GM12875 (cell line): ENCODE measurements around the gene PCYOX1L.

Source experiments
- H3K4me3 ChIP-seq: one replicate; pipeline ENCODE4 v1.5.1; 2011; ENCODE audit warnings: low read depth, low read length, control low read depth
- TF ChIP-seq, protein P1 (sequence below): IDR thresholded peaks from 2 replicates; pipeline ENCODE4 v1.5.1; 2011; ENCODE audit warnings: low read depth, mild to moderate bottlenecking, control low read depth, inconsistent platforms, low read length, moderate library complexity, borderline replicate concordance; ENCODE audit not compliant: insufficient read depth

Gene PCYOX1L

DNA sequence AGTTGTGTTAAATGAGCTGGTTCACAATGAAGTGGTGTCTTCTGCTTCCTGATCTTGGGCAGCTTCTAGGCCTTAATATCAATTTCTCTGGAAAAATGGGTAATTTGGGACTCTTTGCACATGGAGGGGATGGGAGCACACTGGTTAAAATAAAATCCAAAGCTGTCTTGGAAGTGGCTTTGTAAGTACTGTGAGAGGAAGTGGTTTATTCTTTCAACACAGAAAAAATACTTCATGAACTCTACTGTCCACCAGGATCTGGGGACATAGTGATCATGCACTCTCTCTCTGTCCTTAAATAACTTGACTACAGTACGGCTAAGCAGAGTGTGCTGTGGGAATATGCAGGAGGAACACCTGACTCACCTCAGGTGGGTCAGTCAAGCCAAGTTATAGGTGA lies 2.4 kb downstream of the PCYOX1L start:
- TF ChIP-seq, protein P1, sequence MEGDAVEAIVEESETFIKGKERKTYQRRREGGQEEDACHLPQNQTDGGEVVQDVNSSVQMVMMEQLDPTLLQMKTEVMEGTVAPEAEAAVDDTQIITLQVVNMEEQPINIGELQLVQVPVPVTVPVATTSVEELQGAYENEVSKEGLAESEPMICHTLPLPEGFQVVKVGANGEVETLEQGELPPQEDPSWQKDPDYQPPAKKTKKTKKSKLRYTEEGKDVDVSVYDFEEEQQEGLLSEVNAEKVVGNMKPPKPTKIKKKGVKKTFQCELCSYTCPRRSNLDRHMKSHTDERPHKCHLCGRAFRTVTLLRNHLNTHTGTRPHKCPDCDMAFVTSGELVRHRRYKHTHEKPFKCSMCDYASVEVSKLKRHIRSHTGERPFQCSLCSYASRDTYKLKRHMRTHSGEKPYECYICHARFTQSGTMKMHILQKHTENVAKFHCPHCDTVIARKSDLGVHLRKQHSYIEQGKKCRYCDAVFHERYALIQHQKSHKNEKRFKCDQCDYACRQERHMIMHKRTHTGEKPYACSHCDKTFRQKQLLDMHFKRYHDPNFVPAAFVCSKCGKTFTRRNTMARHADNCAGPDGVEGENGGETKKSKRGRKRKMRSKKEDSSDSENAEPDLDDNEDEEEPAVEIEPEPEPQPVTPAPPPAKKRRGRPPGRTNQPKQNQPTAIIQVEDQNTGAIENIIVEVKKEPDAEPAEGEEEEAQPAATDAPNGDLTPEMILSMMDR: no peak

DNA sequence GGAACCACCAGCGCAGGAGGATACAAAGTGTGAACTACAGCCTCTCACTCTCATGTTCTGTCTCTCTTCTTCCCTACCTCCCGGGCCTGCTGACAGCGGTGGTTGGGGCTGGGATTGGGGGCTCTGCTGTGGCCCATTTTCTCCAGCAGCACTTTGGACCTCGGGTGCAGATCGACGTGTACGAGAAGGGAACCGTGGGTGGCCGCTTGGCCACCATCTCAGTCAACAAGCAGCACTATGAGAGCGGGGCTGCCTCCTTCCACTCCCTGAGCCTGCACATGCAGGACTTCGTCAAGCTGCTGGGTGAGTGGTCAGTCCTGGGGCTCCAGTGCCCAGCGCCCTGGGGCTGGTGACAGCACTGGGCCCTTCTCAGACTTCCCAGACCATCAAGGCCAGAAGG lies 4.7 kb downstream of the PCYOX1L start:
- TF ChIP-seq, protein P1: no peak
- H3K4me3 ChIP-seq: no peak overlapping the region

More for the DNA sequence above, 2.4 kb downstream of the PCYOX1L start:
- no peak overlapping the region for H3K4me3 ChIP-seq

DNA sequence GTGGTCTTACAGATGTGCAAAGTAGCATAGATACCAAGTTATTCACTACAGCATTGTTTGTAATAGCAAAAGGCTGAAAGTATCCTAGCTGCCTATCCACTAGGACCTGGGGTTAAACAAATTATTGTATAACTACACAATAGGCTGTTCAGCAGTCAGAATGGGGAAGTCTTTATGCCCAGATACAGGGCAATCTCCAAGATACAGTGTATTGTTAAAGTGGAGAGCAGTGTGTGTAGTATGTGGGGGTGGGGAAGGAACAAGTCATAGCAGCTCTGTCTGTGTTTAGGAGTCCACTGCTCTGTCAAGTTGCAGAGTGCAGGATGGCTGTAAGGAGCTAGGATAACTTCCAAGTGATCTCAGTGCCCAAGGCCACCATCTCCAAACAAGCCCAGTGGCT lies 5.5 kb downstream of the PCYOX1L start:
- no peak overlapping the region for H3K4me3 ChIP-seq
- TF ChIP-seq, protein P1: no peak

DNA sequence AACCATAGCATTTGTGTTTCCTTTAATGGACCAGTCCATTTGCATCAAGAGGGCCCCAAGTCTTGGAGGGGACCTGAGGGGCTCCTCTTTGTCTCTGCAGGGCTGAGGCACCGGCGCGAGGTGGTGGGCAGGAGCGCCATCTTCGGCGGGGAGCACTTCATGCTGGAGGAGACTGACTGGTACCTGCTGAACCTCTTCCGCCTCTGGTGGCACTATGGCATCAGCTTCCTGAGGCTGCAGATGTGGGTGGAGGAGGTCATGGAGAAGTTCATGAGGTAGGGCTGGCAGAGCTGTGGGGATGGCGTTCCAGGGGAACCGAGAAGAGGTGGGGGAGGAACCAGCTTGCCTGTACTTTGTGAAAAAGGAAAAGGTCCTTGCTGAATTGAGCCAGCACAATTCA lies 6.1 kb downstream of the PCYOX1L start:
- no peak overlapping the region for H3K4me3 ChIP-seq
- TF ChIP-seq, protein P1: no peak

DNA sequence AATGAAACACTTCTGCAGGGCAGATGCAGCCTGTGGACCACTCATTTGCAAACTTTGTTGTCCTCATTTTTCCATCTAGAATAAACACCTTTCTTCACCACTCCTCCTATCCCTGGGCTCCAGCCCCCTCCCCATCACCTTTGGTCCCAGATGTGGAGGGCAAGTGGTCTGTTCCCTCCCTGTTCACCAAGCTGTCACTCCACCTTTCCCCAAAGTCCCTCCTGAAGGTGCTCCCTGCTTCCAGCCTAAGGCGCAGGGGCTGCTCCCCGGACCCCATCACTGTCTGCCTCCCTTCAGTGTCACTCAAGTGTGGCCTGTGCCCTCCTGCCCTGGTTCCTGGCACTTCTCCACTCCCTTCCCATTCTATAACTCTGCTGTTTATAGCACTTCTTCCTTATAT lies 6.9 kb downstream of the PCYOX1L start:
- TF ChIP-seq, protein P1: no peak
- no peak overlapping the region for H3K4me3 ChIP-seq

DNA sequence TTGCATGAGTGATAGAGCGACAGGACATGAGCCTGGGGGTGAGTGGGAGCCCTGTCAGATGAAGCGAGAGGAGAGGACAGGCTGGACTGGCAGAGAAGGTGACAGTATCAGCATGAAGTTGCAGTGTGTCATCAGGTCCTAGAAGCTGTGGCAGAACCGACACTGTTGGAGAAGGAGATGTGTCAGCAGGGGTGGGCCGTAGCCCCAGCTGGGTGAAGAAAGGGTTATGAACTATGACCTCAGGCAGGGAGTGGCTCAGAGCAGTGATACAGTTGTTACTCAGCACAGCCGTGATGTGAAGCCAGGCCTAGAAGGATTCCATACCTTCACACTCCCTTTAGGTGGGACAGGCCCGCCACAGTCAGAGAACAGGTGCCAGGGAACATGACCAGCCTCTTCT lies 7.6 kb downstream of the PCYOX1L start:
- TF ChIP-seq, protein P1: no peak
- no peak overlapping the region for H3K4me3 ChIP-seq

DNA sequence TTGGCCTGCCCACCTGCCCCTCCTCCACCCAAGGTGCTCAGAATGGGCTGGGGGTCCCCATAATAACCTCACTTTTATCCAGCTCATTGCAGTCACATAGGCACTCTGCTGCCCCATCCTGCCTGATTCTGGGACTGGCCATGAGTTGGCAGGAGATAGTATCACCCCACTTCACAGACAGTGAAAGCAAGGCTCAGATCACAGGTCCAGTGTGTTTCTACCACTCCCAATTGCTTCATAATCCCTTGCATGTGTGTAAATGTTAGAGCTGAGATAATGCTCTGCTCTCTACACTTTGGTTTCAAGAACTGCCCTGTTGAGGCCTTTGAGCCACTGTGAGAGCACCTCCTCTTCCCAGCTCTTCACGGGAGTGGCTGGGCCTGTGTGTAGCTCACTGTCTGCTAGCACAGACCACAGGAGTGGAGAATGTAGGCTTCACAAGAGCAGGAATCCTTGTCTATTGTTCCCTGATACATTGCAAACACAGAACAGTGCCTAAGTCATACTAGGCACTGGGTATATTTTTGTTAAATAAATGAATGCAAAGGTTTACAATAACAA lies 8.4 kb downstream of the PCYOX1L start:
- TF ChIP-seq, protein P1: no peak
- no peak overlapping the region for H3K4me3 ChIP-seq
